IPS DF 6.9 (cell line): ENCODE measurements around the gene TAPBPL.
"Not testable (repeated sequence)": the region's sequence is repeated elsewhere in the genome, so short reads cannot be mapped to it uniquely, and the experiment has no call there.

Experiments
- DNase-seq: peaks from one replicate; pipeline ENCODE4 v3.0.0-alpha.2; 2013; ENCODE audit warnings: low read depth, low spot score
- H3K27ac ChIP-seq: one replicate; pipeline ENCODE4 v1.5.1; 2013; ENCODE audit warnings: low read length, control low read depth
- H3K27me3 ChIP-seq: 2 replicates; pipeline ENCODE4 v1.6.1; 2013; ENCODE audit warnings: mild to moderate bottlenecking, low read length; ENCODE audit not compliant: control insufficient read depth, insufficient read depth
- H3K36me3 ChIP-seq: 2 replicates; pipeline ENCODE4 v1.6.1; 2013; ENCODE audit warnings: low read length; ENCODE audit not compliant: control insufficient read depth, insufficient read depth
- H3K4me1 ChIP-seq: 2 replicates; pipeline ENCODE4 v1.6.1; 2013; ENCODE audit warnings: low read length; ENCODE audit not compliant: control insufficient read depth, insufficient read depth
- H3K4me3 ChIP-seq: 2 replicates; pipeline ENCODE4 v1.5.1; 2013; ENCODE audit warnings: mild to moderate bottlenecking, low read length
- H3K9me3 ChIP-seq: 2 replicates; pipeline ENCODE4 v1.6.1; 2013; ENCODE audit warnings: low read length, inconsistent platforms; ENCODE audit not compliant: control insufficient read depth, insufficient read depth
- WGBS: extraction: QIAGEN DNeasy Blood & Tissue Kit; methylation state at CpG from one replicate; pipeline ENCODE4 v1.1.7; 2013; ENCODE audit warnings: mixed read lengths, missing lambda C conversion rate; ENCODE audit not compliant: insufficient read length, insufficient coverage; 5-methylcytosine and 5-hydroxymethylcytosine counted together

Gene TAPBPL

GRCh38 chr12:6494258-6494743 is 42.5 kb downstream of the TAPBPL start:
- H3K4me1 ChIP-seq: peaks cover 2% of the 10 kb centered on the region; the same call in 1 of the 2 replicates
- WGBS: no CpG with 5 or more reads among the region's 14 CpGs
- H3K27ac ChIP-seq: no peak overlapping the region
- no peaks in the 10 kb centered on the region for H3K9me3 ChIP-seq
- peak overlapping the region; percentile 65; the same call in 1 of the 2 replicates for H3K4me3 ChIP-seq
- peaks cover 3% of the 10 kb centered on the region; the same call in 1 of the 2 replicates for H3K36me3 ChIP-seq
- DNase-seq: no peak
- no peaks in the 10 kb centered on the region for H3K27me3 ChIP-seq

GRCh38 chr12:6494968-6495367 is 43.1 kb downstream of the TAPBPL start:
- Histone ChIP-seq H3K9me3 (no peaks in the 10 kb centered on the region), H3K27me3 (no peaks in the 10 kb centered on the region), H3K4me1 (peaks cover 2% of the 10 kb centered on the region; the same call in 1 of the 2 replicates), H3K27ac (no peak overlapping the region), H3K4me3 (peak overlapping the region; percentile 65; the same call in 1 of the 2 replicates), H3K36me3 (peaks cover 3% of the 10 kb centered on the region; the same call in 1 of the 2 replicates)
- DNase-seq: no peak
- WGBS: no CpG with 5 or more reads among the region's 1 CpG

- H3K36me3 ChIP-seq, H3K27ac ChIP-seq: not testable (repeated sequence)
Observed at GRCh38 chr12:6497291-6497690, 45.4 kb downstream of the TAPBPL start.

GRCh38 chr12:6500466-6500865 is 48.6 kb downstream of the TAPBPL start:
- H3K4me1 ChIP-seq: no peaks in the 10 kb centered on the region
- H3K9me3 ChIP-seq: no peaks in the 10 kb centered on the region
- WGBS: no CpG with 5 or more reads among the region's 2 CpGs
- H3K27me3 ChIP-seq: no peaks in the 10 kb centered on the region
- peaks cover 4% of the 10 kb centered on the region for H3K36me3 ChIP-seq
- no peak for DNase-seq
- H3K27ac ChIP-seq: no peak overlapping the region
- H3K4me3 ChIP-seq: no peak overlapping the region

More at GRCh38 chr12:6497291-6497690, 45.4 kb downstream of the TAPBPL start:
- H3K4me3 ChIP-seq, H3K4me1 ChIP-seq, H3K27me3 ChIP-seq, H3K9me3 ChIP-seq, DNase-seq: not testable (repeated sequence)
- WGBS: no CpG with 5 or more reads among the region's 3 CpGs

GRCh38 chr12:6507102-6507998 is 55.5 kb downstream of the TAPBPL start:
- Histone ChIP-seq H3K27ac (no peak overlapping the region), H3K27me3 (no peaks in the 10 kb centered on the region), H3K36me3 (peaks cover 10% of the 10 kb centered on the region; the same call in 1 of the 2 replicates), H3K4me1 (no peaks in the 10 kb centered on the region), H3K9me3 (no peaks in the 10 kb centered on the region), H3K4me3 (no peak overlapping the region)
- no CpG with 5 or more reads among the region's 12 CpGs for WGBS
- DNase-seq: no peak

- H3K27ac ChIP-seq: no peak overlapping the region
- peaks cover 15% of the 10 kb centered on the region; the same call in 1 of the 2 replicates for H3K36me3 ChIP-seq
- no peaks in the 10 kb centered on the region for H3K4me1 ChIP-seq
- no CpG with 5 or more reads among the region's 7 CpGs for WGBS
- H3K27me3 ChIP-seq: no peaks in the 10 kb centered on the region
- no peaks in the 10 kb centered on the region for H3K9me3 ChIP-seq
- no peak for DNase-seq
- no peak overlapping the region for H3K4me3 ChIP-seq
Observed at GRCh38 chr12:6508087-6508486, 56.2 kb downstream of the TAPBPL start.
